SU-DHL-6 (cell line): Measurements from ENCODE around the gene SLC39A10.
"Not testable (repeated sequence)": the region's sequence is repeated elsewhere in the genome, so short reads cannot be mapped to it uniquely, and the experiment has no call there.

ENCODE experiments used
- CTCF ChIP-seq: fragments of 200-600 bp; sonication (generic); IDR thresholded peaks from one replicate; pipeline ENCODE4 v1.5.1; 2017; ENCODE audit warnings: antibody characterized with exemption, mild to moderate bottlenecking, low read length, moderate library complexity; ENCODE audit not compliant: insufficient read depth, poor library complexity, severe bottlenecking
- EZH2phosphoT487 ChIP-seq: fragments of 200-600 bp; sonication (generic), shearing (Covaris generic); conservative IDR thresholded peaks from 2 replicates; pipeline ENCODE4 v1.6.1; 2018; ENCODE audit warnings: mild to moderate bottlenecking, antibody characterized with exemption, low read length, moderate library complexity, mixed read lengths

- not testable (repeated sequence) for TF ChIP-seq CTCF, EZH2phosphoT487
These were observed 35.5 kb downstream of the SLC39A10 start for GRCh38 chr2:195692531-195692930.
